ENCODE data around the gene EEA1.

Gene EEA1

GRCh38 chr12:92928962-92929915 lies at the start of gene EEA1:
Gene EEA1 (minus strand): TSS chr12:92929295. CDS start chr12:92929066, 229 bp downstream.
- TF ChIP-seq, protein P1, sequence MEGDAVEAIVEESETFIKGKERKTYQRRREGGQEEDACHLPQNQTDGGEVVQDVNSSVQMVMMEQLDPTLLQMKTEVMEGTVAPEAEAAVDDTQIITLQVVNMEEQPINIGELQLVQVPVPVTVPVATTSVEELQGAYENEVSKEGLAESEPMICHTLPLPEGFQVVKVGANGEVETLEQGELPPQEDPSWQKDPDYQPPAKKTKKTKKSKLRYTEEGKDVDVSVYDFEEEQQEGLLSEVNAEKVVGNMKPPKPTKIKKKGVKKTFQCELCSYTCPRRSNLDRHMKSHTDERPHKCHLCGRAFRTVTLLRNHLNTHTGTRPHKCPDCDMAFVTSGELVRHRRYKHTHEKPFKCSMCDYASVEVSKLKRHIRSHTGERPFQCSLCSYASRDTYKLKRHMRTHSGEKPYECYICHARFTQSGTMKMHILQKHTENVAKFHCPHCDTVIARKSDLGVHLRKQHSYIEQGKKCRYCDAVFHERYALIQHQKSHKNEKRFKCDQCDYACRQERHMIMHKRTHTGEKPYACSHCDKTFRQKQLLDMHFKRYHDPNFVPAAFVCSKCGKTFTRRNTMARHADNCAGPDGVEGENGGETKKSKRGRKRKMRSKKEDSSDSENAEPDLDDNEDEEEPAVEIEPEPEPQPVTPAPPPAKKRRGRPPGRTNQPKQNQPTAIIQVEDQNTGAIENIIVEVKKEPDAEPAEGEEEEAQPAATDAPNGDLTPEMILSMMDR (IDR thresholded peaks at IDR 0.05; ENCODE audit: low read depth, low read length) = peak; percentile 3; the same call in 1 of the 2 replicates
- DNase-seq (ENCODE audit: extremely low read depth, low read depth) = peak; percentile 92

DNA sequence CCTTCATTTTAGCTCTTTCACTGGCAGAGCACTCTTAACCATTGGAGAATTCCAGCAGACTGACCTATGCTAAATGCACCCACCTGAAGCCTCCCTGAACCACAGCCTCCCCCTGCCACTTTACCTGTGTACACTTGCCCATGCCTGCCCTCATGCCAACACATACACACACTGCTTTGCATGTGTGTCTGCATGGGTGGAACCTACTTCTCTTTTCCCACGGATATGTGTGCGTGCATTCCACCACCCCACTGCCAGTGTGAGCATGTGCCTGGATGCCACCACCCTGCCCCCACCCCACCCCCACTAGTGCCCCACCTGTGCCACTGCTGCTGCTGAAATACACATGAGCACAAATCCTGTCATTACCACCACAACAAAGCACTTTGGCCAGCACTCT lies 49.5 kb upstream of the EEA1 start:
- TF ChIP-seq, protein P1 (IDR thresholded peaks at IDR 0.05; ENCODE audit: low read depth, low read length) = no peak
- no peak for DNase-seq (ENCODE audit: extremely low read depth, low read depth)

DNA sequence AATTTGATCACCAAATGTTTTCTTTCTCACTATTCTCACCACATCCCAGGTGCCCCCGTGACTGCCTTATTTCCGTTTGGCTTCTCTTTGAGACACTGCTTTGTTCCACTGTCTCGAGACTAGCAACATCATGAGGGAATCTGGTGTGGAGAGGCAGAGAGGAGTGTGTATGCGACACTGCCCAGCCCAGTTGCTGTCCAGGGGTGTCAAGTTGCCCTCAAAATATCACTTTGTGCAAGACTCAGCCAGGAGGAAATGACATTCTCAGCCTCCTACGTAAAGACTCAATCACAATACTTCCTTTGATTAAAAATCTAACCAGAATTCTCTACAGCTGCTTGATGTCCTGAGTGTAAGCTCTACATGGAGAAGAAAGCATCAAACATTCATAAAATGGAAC lies 48.2 kb upstream of the EEA1 start:
- no peak for DNase-seq (ENCODE audit: extremely low read depth, low read depth)
- TF ChIP-seq, protein P1 (IDR thresholded peaks at IDR 0.05; ENCODE audit: low read depth, low read length) = no peak

- no peak for DNase-seq (ENCODE audit: extremely low read depth, low read depth)
- TF ChIP-seq, protein P1 (IDR thresholded peaks at IDR 0.05; ENCODE audit: low read depth, low read length) = no peak
Observed at GRCh38 chr12:92974759-92975158, 45.7 kb upstream of the EEA1 start.

GRCh38 chr12:92973614-92974013 lies 44.5 kb upstream of the EEA1 start:
- TF ChIP-seq, protein P1 (IDR thresholded peaks at IDR 0.05; ENCODE audit: low read depth, low read length) = no peak
- DNase-seq (ENCODE audit: extremely low read depth, low read depth) = peak; percentile 61

DNA sequence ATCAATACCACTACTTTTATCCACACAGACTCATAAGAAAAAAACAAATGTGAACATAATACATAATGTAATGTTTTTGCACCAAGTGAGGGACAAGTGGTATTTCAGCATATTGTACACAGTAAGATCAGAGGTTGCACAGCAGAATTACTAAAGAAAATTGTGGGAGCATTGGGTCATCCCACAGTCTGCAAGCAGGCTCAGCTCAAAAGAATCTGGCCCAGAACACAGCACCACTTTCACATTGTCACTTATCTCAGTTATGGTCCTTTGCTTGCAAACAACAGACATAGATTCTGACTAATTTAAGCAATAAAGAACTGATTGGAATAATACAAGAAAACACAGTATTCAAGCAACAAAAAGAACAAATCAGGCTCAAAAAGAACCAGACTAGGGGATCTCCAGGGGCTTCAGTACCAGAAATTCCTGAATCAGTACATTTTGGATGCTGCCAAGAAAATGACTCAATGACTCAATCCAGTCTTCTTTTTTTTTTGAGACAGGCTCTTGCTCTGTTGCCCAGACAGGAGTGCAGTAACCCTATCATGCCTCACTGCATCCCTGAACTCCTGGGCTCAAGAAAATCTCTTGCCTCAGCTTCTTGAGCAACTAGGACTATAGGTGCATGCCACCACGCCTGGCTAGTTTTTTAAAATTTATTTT lies 42.9 kb upstream of the EEA1 start:
- peak; percentile 28 for DNase-seq (ENCODE audit: extremely low read depth, low read depth)
- TF ChIP-seq, protein P1 (IDR thresholded peaks at IDR 0.05; ENCODE audit: low read depth, low read length) = no peak

All from AG09319 (cell line).